Mesenteric fat pad (tissue), 1 donor: ENCODE measurements around the gene XDH. TPM values are rescaled to one million over a fixed set of nuclear protein-coding genes. Genes with fewer than 3 reads are reported as not detected.

ENCODE experiments used
- DNase-seq: peaks from one replicate; pipeline ENCODE4 v3.0.0-alpha.2; 2020; ENCODE audit warnings: low spot score
- total RNA-seq: library from RNA; stranded (reverse); fragmentation: NEBNext Ultra II Directional; extraction: Animal tissue kit (Norgen Biotek cat#: 25700); gene quantifications from one replicate; pipeline ENCODE4 v1.2.1, GENCODE V29; 2021
- donor health status: DM: yes; HTN: yes; CAD: no.

Gene XDH
- total RNA-seq, 1 donor from 2014 or later = 0.26 TPM

- DNase-seq = no peak
These were observed 47.8 kb downstream of the XDH start for GRCh38 chr2:31366733-31367132.

- no peak for DNase-seq
These were observed 48.6 kb downstream of the XDH start for GRCh38 chr2:31365834-31366505.

GRCh38 chr2:31365348-31365747, 49.2 kb downstream of the XDH start:
- DNase-seq = no peak

- DNase-seq = no peak
These were observed 50.4 kb downstream of the XDH start for GRCh38 chr2:31363956-31364750.

GRCh38 chr2:31362581-31362980, 52.0 kb downstream of the XDH start:
- DNase-seq = no peak

GRCh38 chr2:31359229-31359628, 55.3 kb downstream of the XDH start:
- no peak for DNase-seq

GRCh38 chr2:31354837-31355236, 59.7 kb downstream of the XDH start:
- no peak for DNase-seq

GRCh38 chr2:31353179-31353578, 61.4 kb downstream of the XDH start:
- DNase-seq = no peak

- no peak for DNase-seq
These were observed 64.9 kb downstream of the XDH start for GRCh38 chr2:31349684-31350083.

- no peak for DNase-seq
These were observed 65.4 kb downstream of the XDH start for GRCh38 chr2:31349160-31349559.

GRCh38 chr2:31348618-31349017, 65.9 kb downstream of the XDH start:
- DNase-seq = no peak

GRCh38 chr2:31347750-31348149, 66.8 kb downstream of the XDH start:
- DNase-seq = no peak

GRCh38 chr2:31347319-31347718, 67.2 kb downstream of the XDH start:
- DNase-seq = no peak

GRCh38 chr2:31344447-31344846, 70.1 kb downstream of the XDH start:
- DNase-seq = no peak

- no peak for DNase-seq
These were observed 73.2 kb downstream of the XDH start for GRCh38 chr2:31341351-31341750.

- no peak for DNase-seq
These were observed 74.8 kb downstream of the XDH start for GRCh38 chr2:31339696-31340095.

- no peak for DNase-seq
These were observed 76.7 kb downstream of the XDH start for GRCh38 chr2:31337860-31338259.

GRCh38 chr2:31337197-31337596, 77.3 kb downstream of the XDH start:
- DNase-seq = no peak

GRCh38 chr2:31335921-31336585, 78.5 kb downstream of the XDH start:
- DNase-seq = no peak

- DNase-seq = no peak
These were observed 80.1 kb downstream of the XDH start for GRCh38 chr2:31334311-31335026.

GRCh38 chr2:31333527-31334183, 80.9 kb downstream of the XDH start:
- no peak for DNase-seq
